SJCRH30 (cell line): ENCODE results near the gene NLRP6. TPM values are rescaled to one million over a fixed set of nuclear protein-coding genes. Genes with fewer than 3 reads are reported as not detected.
A peak's percentile ranks its signal among the peaks of the same experiment; 100 is the strongest.
"Not testable (repeated sequence)": the region's sequence is repeated elsewhere in the genome, so short reads cannot be mapped to it uniquely, and the experiment has no call there.

Source experiments
- DNase-seq, 2 experiments: peaks; one replicate each; pipeline ENCODE4 v3.0.0-alpha.2; 2015 to 2020
- H3K27ac ChIP-seq: fragments of 250-450 bp; sonication (Bioruptor Pico); 2 replicates; pipeline ENCODE4 v1.5.1; 2020; ENCODE audit warnings: mild to moderate bottlenecking, moderate library complexity
- H3K27me3 ChIP-seq: fragments of 250-450 bp; sonication (Bioruptor Pico); 2 replicates; pipeline ENCODE4 v1.5.1; 2020; ENCODE audit warnings: mild to moderate bottlenecking, moderate library complexity
- H3K36me3 ChIP-seq: fragments of 250-450 bp; sonication (Bioruptor Pico); 2 replicates; pipeline ENCODE4 v1.5.1; 2020; ENCODE audit warnings: mild to moderate bottlenecking, moderate library complexity
- H3K4me1 ChIP-seq: fragments of 250-450 bp; sonication (Bioruptor Pico); 2 replicates; pipeline ENCODE4 v1.5.1; 2020; ENCODE audit warnings: mild to moderate bottlenecking, moderate library complexity
- H3K4me3 ChIP-seq: fragments of 250-450 bp; sonication (Bioruptor Pico); 2 replicates; pipeline ENCODE4 v1.5.1; 2020; ENCODE audit warnings: mild to moderate bottlenecking, moderate library complexity
- H3K9me3 ChIP-seq: fragments of 250-450 bp; sonication (Bioruptor Pico); replicated peaks from 2 replicates; pipeline ENCODE4 v1.5.1; 2020; ENCODE audit warnings: mild to moderate bottlenecking, moderate library complexity
- total RNA-seq: library from RNA; depleted of rRNA; stranded (reverse); fragments of >200 nt; shearing (Covaris generic); gene quantifications from 2 replicates; pipeline ENCODE4 v1.2.3, GENCODE V29; 2014; rRNA removed

The NLRP6 gene
- total RNA-seq, result not detected in 2 replicates

DNA sequence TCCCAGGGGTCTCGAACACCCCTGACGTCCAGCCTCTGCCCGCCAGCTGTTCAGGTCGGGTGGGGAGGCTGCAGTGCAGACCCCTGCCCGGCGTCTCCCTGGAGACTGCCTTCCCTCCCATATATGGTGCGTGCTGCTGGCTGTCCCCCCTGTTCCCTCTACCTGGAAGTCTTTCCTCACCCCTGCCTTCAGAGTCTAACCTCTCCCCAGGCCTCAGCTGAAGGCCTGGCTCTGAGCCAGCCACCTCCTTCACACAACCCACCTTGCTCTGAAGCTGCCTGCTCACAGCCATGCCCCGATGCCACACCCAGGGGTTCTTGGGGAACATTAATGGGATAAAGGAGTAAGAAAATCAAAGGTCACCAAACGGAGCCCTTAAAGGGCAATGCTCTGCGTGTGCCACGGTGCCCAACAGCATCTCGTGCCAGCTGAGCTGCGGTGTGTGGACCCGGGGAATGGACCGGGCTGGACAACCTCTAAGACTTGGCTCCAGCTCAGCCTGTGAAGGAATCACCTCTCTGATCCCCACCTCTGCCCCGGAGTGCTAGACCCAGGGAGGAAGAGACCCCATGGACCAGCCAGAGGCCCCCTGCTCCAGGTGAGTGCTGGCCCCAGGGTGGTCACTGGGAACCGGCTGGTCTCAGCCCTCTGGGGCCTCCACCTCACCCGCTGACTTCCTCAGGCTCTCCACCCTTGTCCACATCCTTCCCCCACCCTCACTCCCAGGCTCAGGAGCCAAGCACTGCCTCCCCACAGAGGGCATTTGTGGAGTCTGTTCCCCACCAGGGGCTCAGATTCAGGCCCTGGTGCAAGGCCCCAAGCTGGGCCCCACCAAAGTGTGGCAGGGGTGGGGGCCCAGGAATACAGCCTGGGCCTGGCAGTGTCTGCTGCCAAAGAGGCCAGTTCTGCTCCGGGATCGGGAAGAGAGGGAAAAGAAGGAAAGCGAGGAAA lies at the start of gene NLRP6:
Gene NLRP6, plus strand, starts transcription at position 407 of the 951 bp plus-strand sequence. Its CDS starts 163 bp downstream, at position 570.
- Histone ChIP-seq H3K4me1 (no peaks in the 10 kb centered on the region), H3K27me3 (no peaks in the 10 kb centered on the region), H3K27ac (no peak within 1 kb of the TSS), H3K36me3 (no peaks in the 10 kb centered on the region), H3K4me3 (no peak within 1 kb of the TSS), H3K9me3 (0 out of 2 replicates have a peak, but pooled peaks cover 4% of the 10 kb centered on the region)
- no peak for DNase-seq

DNA sequence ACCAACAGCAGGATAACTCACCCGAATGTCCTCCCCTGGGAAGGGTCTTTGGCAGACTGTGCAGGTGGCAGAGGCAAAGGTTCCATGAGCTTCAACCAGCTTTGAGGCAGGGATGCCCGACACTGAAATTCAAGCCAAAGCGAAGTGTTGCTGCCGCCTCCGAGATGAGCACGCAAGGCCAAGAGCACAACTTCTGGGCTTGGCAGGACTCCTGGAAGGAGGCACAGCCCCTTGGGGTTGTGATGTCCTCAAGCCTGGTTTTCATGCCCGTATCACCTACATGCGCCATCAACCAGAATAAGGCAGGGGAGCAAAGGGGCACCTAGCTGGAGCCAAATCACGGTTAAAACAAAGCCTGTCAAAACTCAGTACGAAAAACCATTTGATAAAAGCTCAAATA lies 47.8 kb upstream of the NLRP6 start:
- no peaks in the 10 kb centered on the region for H3K36me3 ChIP-seq
- DNase-seq, result no peak
- H3K27ac ChIP-seq, result no peak overlapping the region
- no peaks in the 10 kb centered on the region for H3K9me3 ChIP-seq
- H3K27me3 ChIP-seq, result no peaks in the 10 kb centered on the region
- no peaks in the 10 kb centered on the region; the same call in 1 of the 2 replicates for H3K4me1 ChIP-seq
- no peak overlapping the region for H3K4me3 ChIP-seq

DNA sequence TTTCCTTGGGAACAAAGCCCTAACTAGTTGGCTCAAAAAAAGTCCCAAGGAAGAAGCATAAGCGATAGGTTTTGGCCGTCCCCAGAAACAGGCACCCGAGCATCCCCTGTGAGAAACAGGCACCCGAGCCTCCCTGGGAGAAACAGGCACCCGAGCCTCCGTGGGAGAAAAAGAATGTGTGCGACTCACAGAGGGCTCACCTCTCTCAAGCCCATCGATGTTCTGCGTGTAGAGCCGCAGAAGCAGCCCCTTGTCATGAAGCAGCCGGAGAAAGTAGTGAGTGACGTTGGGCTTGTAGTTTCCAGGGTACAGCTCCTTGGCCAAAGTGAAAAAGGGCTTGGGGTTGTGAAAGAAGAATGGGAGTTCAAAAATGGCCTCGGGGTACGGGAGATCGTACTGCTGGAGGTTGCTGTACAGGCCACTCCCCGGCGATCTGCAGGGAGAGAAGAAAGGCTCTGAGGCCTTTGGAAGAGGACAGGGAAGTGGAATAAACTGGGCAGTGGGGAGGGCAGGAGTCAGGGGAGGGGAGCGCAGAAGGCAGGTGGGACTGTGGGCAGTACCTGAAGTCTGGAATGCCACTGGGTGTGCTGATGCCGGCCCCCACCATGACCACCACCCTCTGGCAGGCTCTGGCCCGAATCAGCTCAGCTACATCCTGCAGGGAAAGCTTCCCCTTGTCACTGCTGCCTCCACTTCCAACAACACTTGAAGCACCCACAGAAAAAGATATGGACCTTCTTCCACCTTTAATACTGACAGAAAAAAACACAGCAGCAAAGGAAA lies 45.2 kb upstream of the NLRP6 start:
- peaks cover 4% of the 10 kb centered on the region for H3K4me1 ChIP-seq
- H3K27ac ChIP-seq, result no peak overlapping the region
- no peaks in the 10 kb centered on the region for H3K27me3 ChIP-seq
- no peaks in the 10 kb centered on the region for H3K9me3 ChIP-seq
- DNase-seq, result no peak
- no peaks in the 10 kb centered on the region for H3K36me3 ChIP-seq
- H3K4me3 ChIP-seq, result no peak overlapping the region

DNA sequence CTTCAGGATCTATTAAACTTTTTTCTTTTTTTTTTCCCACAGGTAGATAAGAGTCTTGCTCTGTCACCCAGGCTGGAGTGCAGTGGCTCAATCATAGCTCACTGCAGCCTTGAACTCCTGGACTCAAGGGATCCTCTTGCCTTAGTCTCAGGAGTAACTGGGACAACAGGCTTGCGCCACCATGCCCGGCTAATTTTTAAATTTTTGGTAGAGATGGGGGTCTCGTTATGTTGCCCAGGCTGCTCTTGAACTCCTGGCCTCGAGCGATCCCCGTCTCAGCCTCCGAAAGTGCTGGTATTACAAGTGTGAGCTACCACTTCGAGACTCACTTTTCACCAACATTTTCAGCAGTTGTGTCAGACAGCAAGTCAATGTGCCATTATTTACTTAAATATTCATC lies 43.0 kb upstream of the NLRP6 start:
- no peak overlapping the region for H3K27ac ChIP-seq
- no peaks in the 10 kb centered on the region for H3K27me3 ChIP-seq
- peaks cover 6% of the 10 kb centered on the region; the same call in 1 of the 2 replicates for H3K36me3 ChIP-seq

DNA sequence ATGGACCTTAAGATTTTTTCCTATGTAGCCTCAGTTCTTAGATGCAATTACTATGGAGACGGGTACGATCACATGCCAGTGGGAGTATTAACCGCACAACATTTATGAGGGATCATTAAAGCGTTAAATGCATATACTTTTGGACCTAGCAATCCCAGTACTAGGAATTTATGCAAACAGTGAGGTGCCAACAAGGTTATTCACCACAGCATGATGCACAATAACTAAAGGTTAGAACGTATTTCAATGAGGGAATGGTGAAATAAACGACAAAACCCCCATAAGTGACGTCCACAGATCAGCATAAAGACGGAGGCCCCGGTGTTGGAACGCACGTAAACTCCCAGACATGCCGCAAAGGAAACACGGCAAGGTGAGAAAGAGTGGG lies 42.6 kb upstream of the NLRP6 start:
- Histone ChIP-seq H3K36me3 (peaks cover 6% of the 10 kb centered on the region; the same call in 1 of the 2 replicates), H3K27ac (peak overlapping the region; percentile 64), H3K9me3 (no peaks in the 10 kb centered on the region), H3K27me3 (no peaks in the 10 kb centered on the region), H3K4me3 (peak overlapping the region; percentile 90), H3K4me1 (peaks cover 5% of the 10 kb centered on the region)
- no peak for DNase-seq

More for the DNA sequence above, 43.0 kb upstream of the NLRP6 start:
- peaks cover 5% of the 10 kb centered on the region for H3K4me1 ChIP-seq
- DNase-seq, result no peak
- peak overlapping the region; percentile 90 for H3K4me3 ChIP-seq
- H3K9me3 ChIP-seq, result no peaks in the 10 kb centered on the region

DNA sequence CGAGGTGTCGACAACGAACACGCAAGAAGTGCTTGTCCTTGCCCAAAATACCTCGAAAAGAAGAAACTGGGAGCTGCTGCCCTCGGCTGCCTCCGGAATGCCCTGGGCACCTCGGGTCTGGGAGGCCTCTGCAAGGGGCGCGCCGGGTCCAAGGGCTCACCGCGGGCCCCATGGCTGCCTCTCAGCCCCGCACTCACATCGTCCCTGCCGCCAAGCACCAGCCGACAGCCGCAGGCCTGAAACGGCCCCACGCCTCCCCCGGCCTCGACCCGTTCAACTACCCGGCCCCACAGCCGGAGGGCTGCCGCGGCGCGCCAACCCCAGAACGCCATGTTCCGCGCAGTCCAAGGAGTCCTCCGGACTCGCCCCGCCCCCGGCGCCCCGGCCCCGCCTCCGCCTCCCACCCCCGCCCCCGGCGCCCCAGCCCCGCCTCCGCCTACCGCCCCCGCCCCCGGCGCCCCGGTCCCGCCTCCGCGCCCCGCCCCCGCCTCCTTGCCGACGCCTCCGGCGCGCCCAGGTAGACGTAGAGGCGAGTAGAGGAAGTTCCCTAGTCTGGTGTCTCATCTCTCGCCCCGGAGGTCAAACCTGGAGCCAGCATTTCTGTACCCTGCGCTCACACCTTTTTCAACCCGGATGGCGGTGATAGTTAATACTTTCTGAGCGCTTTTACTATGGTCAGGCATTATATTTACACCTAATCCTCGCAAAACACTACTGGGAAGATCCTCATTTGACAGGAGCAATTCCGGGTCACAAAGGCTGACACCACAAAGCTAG lies 42.0 kb upstream of the NLRP6 start, which contains the start of gene SIRT3:
Gene SIRT3, minus strand, starts transcription at position 346 of the 777 bp plus-strand sequence. Its CDS starts 14 bp downstream, at position 332.
- no peaks in the 10 kb centered on the region for H3K9me3 ChIP-seq
- no peaks in the 10 kb centered on the region for H3K27me3 ChIP-seq
- peaks cover 6% of the 10 kb centered on the region; the same call in 1 of the 2 replicates for H3K36me3 ChIP-seq
- H3K27ac ChIP-seq, result peak within 1 kb of the TSS; percentile 64
- peak within 1 kb of the TSS; percentile 90 for H3K4me3 ChIP-seq
- peaks cover 5% of the 10 kb centered on the region for H3K4me1 ChIP-seq
- peak; percentile 78 to 79 for DNase-seq

DNA sequence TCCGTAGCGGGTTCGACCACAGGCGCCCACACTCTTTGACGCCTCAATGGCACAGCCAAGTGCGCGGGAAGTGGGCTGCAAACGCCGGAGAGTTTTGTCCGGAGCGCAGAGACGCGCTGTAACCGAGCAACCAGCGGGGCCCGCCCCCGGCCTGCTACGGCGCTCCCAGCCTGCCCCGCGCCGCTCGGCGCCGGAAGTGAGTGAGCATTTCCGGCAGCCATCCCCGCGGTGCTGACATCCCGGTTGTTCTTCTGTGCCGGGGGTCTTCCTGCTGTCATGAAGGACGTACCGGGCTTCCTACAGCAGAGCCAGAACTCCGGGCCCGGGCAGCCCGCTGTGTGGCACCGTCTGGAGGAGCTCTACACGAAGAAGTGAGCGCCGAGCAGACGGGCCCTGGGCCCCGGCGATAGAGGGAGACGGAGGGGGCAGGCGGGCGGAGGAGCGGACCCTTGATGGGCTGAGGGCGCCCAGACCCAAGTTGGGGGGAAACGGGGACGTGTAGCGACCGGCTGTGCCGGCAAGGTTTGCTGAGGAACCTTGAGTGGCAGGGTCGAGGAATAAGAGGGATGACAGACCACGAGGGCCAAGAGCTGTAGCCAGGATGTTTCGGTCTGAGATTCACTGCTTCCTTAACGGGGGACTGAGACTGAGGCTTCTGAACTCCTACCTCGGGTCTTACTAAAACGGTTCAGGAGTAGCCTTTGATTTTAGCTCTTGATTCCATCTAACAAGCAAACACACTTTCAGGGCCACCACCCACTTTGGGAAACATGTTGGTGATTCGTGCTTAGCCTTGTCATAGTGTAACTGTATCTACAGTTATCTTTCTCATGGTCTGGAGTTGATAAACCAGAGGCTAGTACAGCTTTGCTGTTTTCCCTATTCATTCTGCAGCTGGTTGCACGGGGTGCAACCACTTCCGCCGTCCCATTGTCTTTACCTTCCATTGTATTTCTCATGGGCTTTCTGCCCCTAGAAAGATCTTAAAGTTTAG lies 41.1 kb upstream of the NLRP6 start, which contains the start of gene PSMD13:
Gene PSMD13, plus strand, starts transcription at position 203 of the 994 bp plus-strand sequence. Its CDS starts 74 bp downstream, at position 277.
- peak within 1 kb of the TSS; percentile 64 for H3K27ac ChIP-seq

DNA sequence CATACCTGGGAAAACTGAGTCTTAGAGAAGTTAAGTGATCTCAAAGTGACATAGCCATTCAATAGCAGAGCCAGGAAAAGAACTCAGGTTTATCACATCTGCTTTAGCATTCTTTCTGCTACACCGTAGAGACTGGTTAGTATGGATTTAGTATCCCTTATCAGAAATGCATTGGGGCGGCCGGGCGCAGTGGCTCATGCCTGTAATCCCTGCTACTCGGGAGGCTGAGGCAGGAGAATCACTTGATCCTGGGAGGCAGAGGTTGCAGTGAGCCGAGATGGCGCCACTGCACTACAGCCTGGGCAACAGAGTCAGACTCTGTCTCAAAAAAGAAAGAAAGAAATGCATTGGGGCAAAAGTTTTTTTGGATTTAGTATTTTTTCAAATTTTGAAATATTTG lies 39.9 kb upstream of the NLRP6 start:
- H3K4me3 ChIP-seq, H3K27ac ChIP-seq, H3K9me3 ChIP-seq, H3K4me1 ChIP-seq, DNase-seq, H3K27me3 ChIP-seq: not testable (repeated sequence)
- H3K36me3 ChIP-seq, result peaks cover 14% of the 10 kb centered on the region

More for the DNA sequence above, 41.1 kb upstream of the NLRP6 start, which contains the start of gene PSMD13:
- peak; percentile 85 to 87 for DNase-seq
- Histone ChIP-seq H3K36me3 (peaks cover 7% of the 10 kb centered on the region; the same call in 1 of the 2 replicates), H3K4me3 (peak within 1 kb of the TSS; percentile 90), H3K9me3 (no peaks in the 10 kb centered on the region), H3K4me1 (peaks cover 5% of the 10 kb centered on the region), H3K27me3 (no peaks in the 10 kb centered on the region)

DNA sequence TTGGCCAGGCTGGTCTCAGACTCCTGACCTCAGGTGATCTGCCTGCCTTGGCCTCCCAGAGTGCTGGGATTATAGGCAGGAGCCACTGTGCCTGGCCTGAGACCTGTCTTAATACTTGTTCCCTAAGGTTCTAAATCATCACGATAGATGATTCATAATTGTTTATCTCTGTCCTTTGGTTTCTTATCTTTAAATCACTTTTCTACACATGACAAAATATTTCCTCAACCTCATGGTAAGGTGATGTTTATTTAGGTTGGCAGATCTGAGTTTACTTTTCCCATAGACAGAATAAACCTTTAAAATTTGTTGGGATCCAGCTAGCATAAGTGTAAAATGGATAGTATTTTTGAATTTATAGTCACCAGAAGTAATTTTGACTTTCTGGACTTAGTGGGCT lies 37.9 kb upstream of the NLRP6 start:
- Histone ChIP-seq H3K9me3 (no peaks in the 10 kb centered on the region), H3K4me1 (peaks cover 5% of the 10 kb centered on the region), H3K27me3 (no peaks in the 10 kb centered on the region), H3K27ac (no peak overlapping the region), H3K36me3 (peaks cover 25% of the 10 kb centered on the region), H3K4me3 (no peak overlapping the region)
- DNase-seq, result no peak

DNA sequence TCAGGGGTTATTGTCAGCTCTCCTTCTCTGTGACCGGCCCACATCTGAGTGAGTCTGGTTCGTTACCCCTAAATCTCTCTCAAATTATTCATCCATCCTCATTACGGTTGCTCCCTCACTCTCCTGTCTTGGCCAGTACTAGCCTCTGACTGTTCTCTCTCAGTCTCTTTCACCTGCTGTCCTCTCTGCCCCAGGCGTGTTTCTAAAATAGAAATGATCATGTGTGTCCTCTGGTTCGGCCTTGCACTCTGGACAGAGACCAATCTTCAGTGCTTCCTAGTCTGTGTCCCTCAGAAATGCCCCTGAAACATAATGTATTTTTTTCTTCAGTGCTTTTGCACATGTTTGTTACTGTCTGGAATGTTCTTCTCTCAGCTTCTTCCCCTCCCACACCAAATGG lies 36.6 kb upstream of the NLRP6 start:
- DNase-seq, result no peak
- H3K4me3 ChIP-seq, result no peak overlapping the region
- no peak overlapping the region for H3K27ac ChIP-seq
- no peaks in the 10 kb centered on the region for H3K9me3 ChIP-seq
- H3K36me3 ChIP-seq, result peaks cover 35% of the 10 kb centered on the region
- peaks cover 5% of the 10 kb centered on the region; the same call in 1 of the 2 replicates for H3K4me1 ChIP-seq
- no peaks in the 10 kb centered on the region for H3K27me3 ChIP-seq

DNA sequence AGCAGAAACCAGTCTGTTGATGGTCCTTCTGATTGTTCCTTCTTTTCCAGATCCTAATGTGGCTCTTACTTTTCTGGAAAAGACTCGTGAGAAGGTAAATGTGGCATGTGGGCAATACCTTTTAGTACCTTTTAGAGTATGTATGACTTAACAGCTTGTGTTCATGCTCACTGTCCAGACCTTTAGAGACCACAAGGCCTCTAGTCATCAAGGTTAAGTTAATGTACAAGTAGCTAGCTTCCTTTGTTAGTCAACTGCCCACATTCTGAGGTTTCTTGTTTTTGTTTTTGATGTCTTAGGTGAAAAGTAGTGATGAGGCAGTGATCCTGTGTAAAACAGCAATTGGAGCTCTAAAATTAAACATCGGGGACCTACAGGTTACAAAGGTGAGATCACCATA lies 33.8 kb upstream of the NLRP6 start:
- Histone ChIP-seq H3K27me3 (no peaks in the 10 kb centered on the region), H3K9me3 (no peaks in the 10 kb centered on the region), H3K36me3 (peaks cover 56% of the 10 kb centered on the region), H3K4me1 (no peaks in the 10 kb centered on the region), H3K4me3 (no peak overlapping the region), H3K27ac (no peak overlapping the region)
- no peak for DNase-seq

DNA sequence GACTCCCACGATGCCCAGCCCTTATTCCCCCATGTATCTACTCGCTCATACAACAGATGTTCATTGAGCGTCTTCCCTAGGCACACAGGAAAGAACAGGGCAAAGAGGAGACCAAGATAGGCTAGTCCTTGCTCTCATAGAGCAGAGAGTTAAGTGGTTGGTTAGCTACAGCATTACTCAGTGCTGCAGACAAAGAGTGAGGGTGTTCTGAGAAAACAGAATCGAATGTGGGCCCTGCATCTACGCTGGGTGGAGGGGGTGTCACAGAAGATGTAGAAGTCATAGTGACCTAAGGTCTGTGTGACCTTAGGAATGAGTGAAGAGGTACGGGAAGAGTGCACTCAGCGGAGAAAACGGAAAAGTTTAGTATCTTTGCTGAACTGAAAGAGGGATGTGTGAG lies 29.1 kb upstream of the NLRP6 start:
- no peaks in the 10 kb centered on the region for H3K27me3 ChIP-seq
- no peak overlapping the region for H3K27ac ChIP-seq
- DNase-seq, result no peak
- no peak overlapping the region for H3K4me3 ChIP-seq
- H3K36me3 ChIP-seq, result peaks cover 71% of the 10 kb centered on the region
- no peaks in the 10 kb centered on the region for H3K4me1 ChIP-seq
- H3K9me3 ChIP-seq, result no peaks in the 10 kb centered on the region

DNA sequence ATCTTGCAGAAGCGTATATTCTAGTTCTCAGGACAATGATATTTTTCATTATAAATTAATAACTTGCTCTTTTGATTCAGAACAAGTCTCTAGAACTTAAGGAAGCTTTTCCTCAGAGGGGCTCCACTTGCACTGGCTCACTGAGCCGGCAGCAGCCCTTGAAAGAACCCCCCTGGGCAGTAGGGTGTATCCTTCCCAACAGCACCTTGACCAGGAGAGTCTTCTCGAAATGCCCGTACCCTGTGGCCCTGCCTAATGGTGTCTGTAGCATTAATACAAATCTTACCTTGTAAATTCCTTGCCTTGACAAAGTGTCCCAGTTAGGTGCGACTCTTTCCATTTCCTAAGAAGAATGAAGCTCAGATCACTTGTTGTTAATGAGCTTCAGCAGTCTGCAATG lies 27.9 kb upstream of the NLRP6 start:
- no peak for DNase-seq
- Histone ChIP-seq H3K36me3 (peaks cover 62% of the 10 kb centered on the region), H3K4me1 (no peaks in the 10 kb centered on the region)

More for the DNA sequence above, 27.9 kb upstream of the NLRP6 start:
- Histone ChIP-seq H3K27ac (no peak overlapping the region), H3K9me3 (no peaks in the 10 kb centered on the region), H3K27me3 (no peaks in the 10 kb centered on the region), H3K4me3 (no peak overlapping the region)
